Measurements from ENCODE around the gene ANKS1A. TPM values are rescaled to one million over a fixed set of nuclear protein-coding genes. Genes with fewer than 3 reads are reported as not detected.

The ANKS1A gene
- total and polyA plus RNA-seq, 11 donors = 11.0 to 49.5 (median 29.3) TPM

DNA sequence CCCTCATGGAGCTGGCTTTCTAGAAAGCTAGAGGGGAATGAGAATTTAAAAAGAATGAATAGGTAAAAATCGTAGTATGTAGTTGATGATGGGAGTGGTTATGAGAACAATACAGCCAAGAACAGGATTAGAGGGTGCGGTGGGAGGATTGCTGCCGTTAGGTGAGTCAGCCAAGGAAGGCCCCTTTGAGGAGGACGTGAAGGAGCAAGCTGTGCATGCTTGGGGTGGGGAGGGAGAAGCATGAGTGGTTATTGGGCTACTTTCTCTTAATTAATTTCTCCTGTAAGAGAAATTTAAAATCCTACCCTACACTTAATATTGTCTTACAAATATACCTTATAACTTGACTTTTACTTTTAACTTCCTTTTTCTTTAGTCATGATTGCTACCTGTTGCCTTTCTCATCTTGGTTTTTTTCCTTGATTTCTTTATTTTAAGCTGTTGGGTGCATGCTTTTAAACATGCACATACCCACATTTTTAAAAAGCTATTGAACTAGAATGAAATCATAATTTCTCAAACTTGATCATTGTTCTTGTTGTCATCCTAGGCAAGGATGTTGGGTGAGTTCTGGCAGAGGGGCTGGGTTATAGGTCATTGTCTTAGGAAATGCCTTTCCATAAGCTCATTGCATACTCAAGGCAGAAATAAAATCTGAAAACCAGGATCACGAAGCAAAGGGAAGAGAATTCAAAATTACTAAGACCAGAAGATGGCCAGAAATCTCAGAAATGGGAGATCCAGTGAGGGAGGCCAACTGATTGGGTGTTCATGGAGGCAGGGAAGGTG lies 137.6 kb downstream of the ANKS1A start:
- ATAC-seq = peak in 1 of 4 donors; percentile 27
- H3K9me3 ChIP-seq = no peaks in the 10 kb centered on the region
- intact Hi-C loops (cut with DNase I) = no loop called here
- TF ChIP-seq POLR2A (IDR thresholded peaks at IDR 0.05) = no peak
- TF ChIP-seq, protein P1, sequence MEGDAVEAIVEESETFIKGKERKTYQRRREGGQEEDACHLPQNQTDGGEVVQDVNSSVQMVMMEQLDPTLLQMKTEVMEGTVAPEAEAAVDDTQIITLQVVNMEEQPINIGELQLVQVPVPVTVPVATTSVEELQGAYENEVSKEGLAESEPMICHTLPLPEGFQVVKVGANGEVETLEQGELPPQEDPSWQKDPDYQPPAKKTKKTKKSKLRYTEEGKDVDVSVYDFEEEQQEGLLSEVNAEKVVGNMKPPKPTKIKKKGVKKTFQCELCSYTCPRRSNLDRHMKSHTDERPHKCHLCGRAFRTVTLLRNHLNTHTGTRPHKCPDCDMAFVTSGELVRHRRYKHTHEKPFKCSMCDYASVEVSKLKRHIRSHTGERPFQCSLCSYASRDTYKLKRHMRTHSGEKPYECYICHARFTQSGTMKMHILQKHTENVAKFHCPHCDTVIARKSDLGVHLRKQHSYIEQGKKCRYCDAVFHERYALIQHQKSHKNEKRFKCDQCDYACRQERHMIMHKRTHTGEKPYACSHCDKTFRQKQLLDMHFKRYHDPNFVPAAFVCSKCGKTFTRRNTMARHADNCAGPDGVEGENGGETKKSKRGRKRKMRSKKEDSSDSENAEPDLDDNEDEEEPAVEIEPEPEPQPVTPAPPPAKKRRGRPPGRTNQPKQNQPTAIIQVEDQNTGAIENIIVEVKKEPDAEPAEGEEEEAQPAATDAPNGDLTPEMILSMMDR (IDR thresholded peaks at IDR 0.05) = no peak
- H3K27ac ChIP-seq = peak overlapping the region in 11 of 12 donors; percentile 28 to 95 (median 79)
- no peak overlapping the region for H3K4me3 ChIP-seq
- DNase-seq = peak in 1 of 5 donors; percentile 48
- H3K27me3 ChIP-seq = no peaks in the 10 kb centered on the region
- 52 to 63% (median 57%) methylated on average over 5 of the region's 5 CpGs for WGBS, 4 donors
- H3K4me1 ChIP-seq = peaks cover 17 to 95% (median 81%) of the 10 kb centered on the region in 12 donors
- H3K36me3 ChIP-seq = peaks cover 0 to 30% (median 3%) of the 10 kb centered on the region in 9 donors

DNA sequence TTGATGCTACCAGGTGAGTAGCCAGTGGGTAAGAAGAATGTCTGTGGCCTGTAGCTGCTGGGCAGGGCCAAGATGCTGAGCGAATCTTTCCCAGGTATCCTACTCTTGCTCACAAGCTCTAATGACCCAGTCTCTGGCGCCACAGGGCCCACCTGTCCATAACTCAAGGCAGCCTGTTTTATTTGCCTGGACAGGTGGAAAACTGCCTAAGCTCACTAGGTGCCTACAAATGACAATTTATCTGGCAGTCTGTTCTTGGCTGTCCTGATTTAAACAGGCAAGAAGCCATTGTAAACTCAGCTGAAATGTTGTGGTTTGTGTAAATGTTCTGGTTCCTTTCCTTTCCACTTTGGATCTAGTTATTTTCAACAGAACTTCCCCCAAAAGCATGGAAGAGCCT lies 138.8 kb downstream of the ANKS1A start:
- Histone ChIP-seq H3K36me3 (peaks cover 0 to 18% (median 3%) of the 10 kb centered on the region in 9 donors), H3K27me3 (no peaks in the 10 kb centered on the region), H3K4me1 (peaks cover 17 to 88% (median 78%) of the 10 kb centered on the region in 12 donors), H3K4me3 (no peak overlapping the region), H3K27ac (peak overlapping the region in 11 of 12 donors; percentile 18 to 95 (median 58)), H3K9me3 (no peaks in the 10 kb centered on the region)
- 97 to 100% (median 98%) methylated on average over 2 of the region's 2 CpGs for WGBS, 4 donors
- ATAC-seq = no peak
- DNase-seq = no peak
- TF ChIP-seq, protein P1 (IDR thresholded peaks at IDR 0.05) = no peak
- TF ChIP-seq POLR2A (IDR thresholded peaks at IDR 0.05) = no peak
- intact Hi-C loops (cut with DNase I) = no loop called here

DNA sequence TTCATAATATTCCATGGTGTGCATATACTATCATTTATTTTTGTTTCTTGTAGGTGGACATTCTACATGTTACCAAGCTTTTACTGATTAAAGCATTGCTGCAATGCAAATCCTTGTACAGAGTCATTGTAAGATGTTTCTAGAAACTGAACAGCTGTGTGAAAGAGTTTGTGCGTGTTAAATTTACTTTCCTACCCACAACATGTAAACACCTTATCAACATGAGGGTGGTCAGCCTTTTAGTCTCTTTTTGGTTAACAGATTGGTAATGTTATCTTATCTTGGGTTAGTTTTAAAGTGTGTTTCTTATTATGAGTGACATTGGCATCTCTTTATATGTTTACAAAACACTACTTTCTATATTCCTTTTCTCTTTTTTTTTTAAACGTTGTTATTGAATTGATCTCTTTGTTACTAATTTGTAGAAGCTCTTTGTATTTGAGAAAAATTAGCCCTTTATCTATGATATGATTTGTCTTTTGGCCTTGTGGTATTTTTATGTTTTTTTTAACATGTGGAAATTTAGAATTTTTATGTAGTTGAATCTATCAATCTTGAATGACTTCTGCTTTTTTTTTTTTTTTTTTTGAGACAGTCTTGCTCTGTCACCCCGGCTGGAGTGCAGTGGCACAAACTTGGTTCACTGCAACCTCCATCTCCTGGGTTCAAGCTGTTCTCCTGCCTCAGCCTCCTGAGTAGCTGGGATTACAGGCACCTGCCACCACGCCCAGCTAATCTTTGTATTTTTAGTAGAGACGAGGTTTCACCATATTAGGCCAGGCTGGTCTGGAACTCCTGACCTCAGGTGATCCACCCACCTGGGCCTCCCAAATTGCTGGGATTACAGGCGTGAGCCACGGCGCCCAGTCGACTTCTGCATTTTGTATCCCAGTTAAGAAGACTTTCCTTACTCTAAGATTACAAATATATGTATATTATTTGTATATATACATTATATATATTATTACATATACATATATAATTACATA lies 140.0 kb downstream of the ANKS1A start:
- Histone ChIP-seq H3K4me1 (peaks cover 12 to 85% (median 70%) of the 10 kb centered on the region in 12 donors), H3K4me3 (no peak overlapping the region), H3K27me3 (no peaks in the 10 kb centered on the region), H3K36me3 (peaks cover 0 to 18% (median 3%) of the 10 kb centered on the region in 9 donors), H3K27ac (peak overlapping the region in 10 of 12 donors; percentile 18 to 95 (median 62)), H3K9me3 (no peaks in the 10 kb centered on the region)
- ATAC-seq (no peak), DNase-seq (no peak)
- TF ChIP-seq POLR2A (IDR thresholded peaks at IDR 0.05) = no peak
- TF ChIP-seq, protein P1 (IDR thresholded peaks at IDR 0.05) = no peak
- intact Hi-C loops (cut with DNase I) = no loop called here
- 86 to 91% (median 89%) methylated on average over 9 of the region's 9 CpGs for WGBS, 4 donors
